NT2/D1 (cell line): ENCODE data around the gene RFT1.

Experiments
- SUZ12 ChIP-seq: IDR thresholded peaks from 2 replicates; pipeline ENCODE4 v1.6.1; 2011; ENCODE audit not compliant: insufficient read length, insufficient read depth; ENCODE audit errors: extremely low read depth
- YY1 ChIP-seq: IDR thresholded peaks from 2 replicates; pipeline ENCODE4 v1.6.1; 2011; ENCODE audit not compliant: insufficient read length, insufficient read depth
- ZNF274 ChIP-seq: IDR thresholded peaks from 2 replicates; pipeline ENCODE4 v1.6.1; 2011; ENCODE audit warnings: mild to moderate bottlenecking, low read depth, low read length

GRCh38 chr3:53173107-53173506 lies 42.9 kb upstream of the RFT1 start:
- TF ChIP-seq SUZ12 (no peak), YY1 (no peak), ZNF274 (no peak)
